Skeletal muscle satellite cell (primary cell): ENCODE results near the gene PAK4.

Experiments
- H3K27me3 ChIP-seq: 2 replicates; pipeline ENCODE4 v1.7.0; 2013; ENCODE audit warnings: low read length; ENCODE audit not compliant: control insufficient read depth, insufficient read depth
- H3K36me3 ChIP-seq: 2 replicates; pipeline ENCODE4 v1.7.0; 2013; ENCODE audit warnings: mild to moderate bottlenecking, control low read depth, low read length; ENCODE audit not compliant: insufficient read depth
- H3K4me1 ChIP-seq: 2 replicates; pipeline ENCODE4 v1.7.0; 2013; ENCODE audit warnings: low read length; ENCODE audit not compliant: control insufficient read depth, insufficient read depth
- H3K4me2 ChIP-seq: 2 replicates; pipeline ENCODE4 v1.7.0; 2013; ENCODE audit warnings: mild to moderate bottlenecking, low read length
- H3K4me3 ChIP-seq: 2 replicates; pipeline ENCODE4 v1.7.0; 2013; ENCODE audit warnings: low read length
- H3K9ac ChIP-seq: 2 replicates; pipeline ENCODE4 v1.7.0; 2013; ENCODE audit warnings: mild to moderate bottlenecking, low read depth, low read length, moderate library complexity
- H3K9me3 ChIP-seq: replicated peaks from 2 replicates; pipeline ENCODE4 v1.7.0; 2013; ENCODE audit warnings: mild to moderate bottlenecking, control low read depth, low read length

PAK4 gene

DNA sequence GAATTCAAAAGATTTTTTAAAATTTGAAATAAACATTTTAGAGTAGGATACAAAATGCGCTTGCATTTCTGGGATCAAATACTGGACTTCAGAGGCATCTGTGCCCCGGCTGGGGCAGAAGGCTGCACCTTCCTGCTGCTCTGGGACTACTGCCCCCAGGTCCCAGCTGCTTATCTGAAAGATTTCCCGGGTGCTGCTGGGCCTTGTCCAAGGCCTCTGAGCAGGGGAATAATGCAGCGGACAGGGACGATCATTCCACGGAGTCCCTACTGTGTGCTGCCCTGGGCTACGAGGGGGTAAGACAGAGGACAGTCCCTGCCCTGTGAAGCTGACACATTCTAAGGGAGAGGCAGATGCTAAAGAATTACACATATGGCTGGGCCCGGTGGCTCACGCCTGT is 38.0 kb downstream of the PAK4 start:
- peaks cover 16% of the 10 kb centered on the region for H3K4me1 ChIP-seq
- H3K4me3 ChIP-seq: no peak overlapping the region
- H3K27me3 ChIP-seq: no peaks in the 10 kb centered on the region
- H3K9ac ChIP-seq: no peak overlapping the region
- H3K9me3 ChIP-seq: no peaks in the 10 kb centered on the region
- no peak overlapping the region for H3K4me2 ChIP-seq
- H3K36me3 ChIP-seq: no peaks in the 10 kb centered on the region

DNA sequence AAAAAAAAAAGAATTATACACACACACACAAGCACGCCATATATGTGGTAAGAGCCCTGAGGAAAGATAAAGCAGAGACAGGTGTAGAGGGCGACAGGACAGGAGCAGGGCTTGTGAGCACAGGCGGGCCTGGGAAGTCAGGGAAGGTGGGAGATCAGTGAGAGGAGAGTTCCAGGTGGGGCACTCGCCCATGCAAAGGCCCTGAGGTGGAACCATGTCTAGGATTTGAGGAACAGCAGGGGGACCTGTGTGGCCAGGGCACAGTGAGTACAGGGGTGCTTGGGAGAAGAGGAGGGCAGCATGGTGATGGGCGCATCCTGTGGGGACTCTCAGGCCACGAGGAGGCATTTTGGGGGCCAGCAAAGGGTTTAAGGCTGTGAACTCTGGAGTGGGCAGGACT is 38.7 kb downstream of the PAK4 start:
- Histone ChIP-seq H3K4me2 (no peak overlapping the region), H3K9ac (no peak overlapping the region), H3K4me1 (peaks cover 16% of the 10 kb centered on the region), H3K36me3 (no peaks in the 10 kb centered on the region), H3K27me3 (no peaks in the 10 kb centered on the region), H3K4me3 (no peak overlapping the region), H3K9me3 (no peaks in the 10 kb centered on the region)

DNA sequence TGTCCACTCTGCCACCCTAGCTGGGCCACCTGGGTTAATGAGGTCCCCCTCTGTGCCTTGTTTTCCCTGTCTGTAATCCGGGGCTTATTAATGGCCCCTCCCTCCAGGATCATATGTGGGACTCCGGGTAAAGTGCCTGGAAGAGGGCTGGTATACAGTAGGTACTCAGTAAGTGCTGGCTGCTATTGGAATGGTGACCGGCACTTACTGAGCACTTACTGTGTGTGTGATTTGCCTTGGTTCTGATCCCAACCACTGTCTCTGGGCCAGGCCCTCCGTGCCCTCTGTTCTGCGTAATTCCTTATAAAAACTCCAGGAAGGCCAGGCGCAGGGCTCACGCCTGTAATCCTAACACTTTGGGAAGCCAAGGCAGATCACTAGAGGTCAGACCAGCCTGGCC is 40.3 kb downstream of the PAK4 start:
- H3K4me1 ChIP-seq: peaks cover 6% of the 10 kb centered on the region
- no peaks in the 10 kb centered on the region for H3K9me3 ChIP-seq
- H3K4me2 ChIP-seq: no peak overlapping the region
- no peaks in the 10 kb centered on the region for H3K27me3 ChIP-seq
- H3K9ac ChIP-seq: no peak overlapping the region
- H3K36me3 ChIP-seq: no peaks in the 10 kb centered on the region
- no peak overlapping the region for H3K4me3 ChIP-seq

DNA sequence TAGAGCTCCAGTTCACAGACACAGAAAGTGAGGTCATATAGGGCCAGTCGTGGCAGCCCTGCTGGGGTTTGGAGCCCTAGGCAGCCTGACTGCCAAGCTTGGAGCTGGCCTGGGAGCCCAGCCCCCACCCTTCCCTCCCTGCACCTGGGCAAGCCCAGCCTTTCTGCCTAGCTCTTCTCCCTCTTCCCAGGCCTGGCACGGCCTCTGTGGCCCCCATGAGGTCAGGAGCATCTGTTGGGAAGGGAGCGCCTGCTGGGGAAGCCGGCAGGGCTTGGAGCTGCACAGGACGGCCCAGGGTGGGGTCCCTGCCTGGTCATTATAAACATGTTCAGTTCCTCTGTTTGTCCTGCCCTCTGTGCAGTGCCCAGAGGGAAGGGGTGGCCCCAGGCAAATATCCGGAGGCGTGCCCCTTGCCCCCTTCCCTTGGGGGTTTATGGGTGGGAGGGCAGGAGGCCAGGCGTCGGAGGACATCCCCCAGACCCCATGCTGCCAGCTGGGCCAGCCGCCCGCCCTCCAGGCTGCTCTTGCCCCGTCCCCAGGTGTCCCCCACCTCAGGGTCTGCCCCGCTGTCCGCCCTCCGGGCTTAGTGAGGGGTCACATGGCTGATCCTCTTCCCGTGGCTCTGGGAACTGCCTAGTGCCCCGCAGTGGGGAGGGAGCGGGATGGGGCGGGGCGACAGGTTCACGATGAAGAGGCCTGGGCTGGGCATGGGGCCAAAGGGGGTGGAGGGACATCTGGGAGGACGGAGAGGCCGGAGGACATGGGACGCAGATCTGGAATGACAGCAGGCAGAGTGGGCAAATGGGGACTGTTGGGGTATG is 41.2 kb downstream of the PAK4 start:
- Histone ChIP-seq H3K4me2 (no peak overlapping the region), H3K4me3 (no peak overlapping the region), H3K9ac (no peak overlapping the region)

DNA sequence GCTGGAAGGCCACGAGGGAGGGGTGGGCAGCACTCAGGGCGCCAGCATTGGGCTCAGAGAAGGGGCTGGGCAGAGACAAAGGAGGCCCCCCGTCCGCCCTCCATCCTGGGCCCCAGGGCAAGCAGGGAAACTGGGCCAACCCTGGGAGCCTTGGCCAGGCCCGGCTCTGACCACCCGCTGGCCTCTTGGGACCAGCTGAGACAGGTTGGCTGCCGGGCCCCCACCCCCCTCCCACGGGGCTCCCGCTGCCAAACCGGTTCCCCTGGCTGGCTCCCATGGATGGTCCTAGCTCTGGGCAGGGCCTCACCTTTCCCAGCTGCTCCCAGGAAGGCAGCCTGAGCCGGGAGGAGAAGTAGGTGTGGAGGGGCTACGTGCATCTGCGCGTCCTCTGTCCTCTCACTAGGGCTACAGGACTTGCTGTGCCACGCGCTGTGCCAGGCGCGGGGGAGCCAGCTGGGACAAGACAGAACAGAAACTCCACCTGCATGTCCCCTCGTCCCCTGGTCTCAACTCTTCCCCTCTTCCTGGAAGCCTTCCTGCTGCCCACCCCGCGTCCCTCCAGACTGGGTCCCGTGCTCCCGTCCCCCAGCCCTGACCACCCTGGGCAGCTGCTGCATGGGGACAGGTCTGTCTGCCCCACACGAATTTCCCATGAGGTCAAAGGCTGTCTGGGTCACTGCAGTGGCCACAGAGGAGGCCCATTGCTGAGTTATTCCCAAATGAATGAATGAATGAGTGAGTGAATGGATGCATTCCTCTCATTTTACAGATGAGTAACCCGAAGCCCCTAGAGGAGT is 42.1 kb downstream of the PAK4 start:
- H3K4me3 ChIP-seq: no peak overlapping the region
- no peaks in the 10 kb centered on the region for H3K9me3 ChIP-seq
- no peaks in the 10 kb centered on the region for H3K36me3 ChIP-seq
- no peaks in the 10 kb centered on the region for H3K4me1 ChIP-seq
- H3K27me3 ChIP-seq: no peaks in the 10 kb centered on the region
- H3K9ac ChIP-seq: no peak overlapping the region
- no peak overlapping the region for H3K4me2 ChIP-seq

More for the DNA sequence above, 41.2 kb downstream of the PAK4 start:
- no peaks in the 10 kb centered on the region for H3K36me3 ChIP-seq
- H3K9me3 ChIP-seq: no peaks in the 10 kb centered on the region
- H3K27me3 ChIP-seq: no peaks in the 10 kb centered on the region
- H3K4me1 ChIP-seq: no peaks in the 10 kb centered on the region

DNA sequence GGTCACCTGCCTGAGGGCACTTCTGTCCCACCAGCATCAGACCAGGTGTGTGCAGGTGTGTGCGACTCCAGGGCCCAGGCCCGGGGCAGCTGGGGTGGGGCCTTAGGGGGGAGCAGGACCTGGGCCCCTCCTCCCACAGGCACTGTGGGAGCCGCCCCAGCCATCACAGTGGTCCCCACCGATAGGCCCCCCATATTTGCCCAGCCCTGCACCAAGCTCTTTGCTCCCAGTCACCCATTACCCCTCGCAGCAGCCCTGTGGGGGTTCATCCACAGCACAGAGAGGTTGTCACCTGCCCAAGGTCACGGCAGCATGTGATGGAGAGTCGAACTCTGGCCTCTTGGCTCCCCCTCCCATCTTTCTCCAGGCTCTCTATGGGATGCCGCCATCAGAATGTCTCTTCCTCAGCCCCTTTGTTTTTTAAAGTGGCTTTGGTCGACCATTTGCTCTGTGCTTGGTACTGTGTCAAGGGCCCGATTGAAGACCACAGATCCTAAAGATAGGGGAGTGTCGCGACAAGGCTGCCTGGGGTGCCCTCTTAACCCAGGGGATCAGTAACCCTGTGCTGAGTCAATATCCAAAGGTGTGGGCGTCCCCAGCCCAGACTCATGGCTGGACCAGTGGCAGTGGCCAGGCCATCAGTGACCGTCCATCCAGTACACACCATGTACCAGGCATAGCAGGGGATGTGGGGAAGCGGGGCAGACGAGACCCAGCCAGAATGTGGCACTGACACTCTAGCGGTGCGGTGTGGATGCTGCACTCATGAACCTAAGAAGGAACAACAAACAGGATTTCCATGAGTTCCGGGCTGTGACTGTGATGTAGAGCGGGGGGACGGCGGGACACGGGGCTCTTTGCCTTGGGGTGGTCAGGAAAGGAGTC is 42.9 kb downstream of the PAK4 start:
- Histone ChIP-seq H3K9me3 (no peaks in the 10 kb centered on the region), H3K9ac (no peak overlapping the region), H3K36me3 (no peaks in the 10 kb centered on the region), H3K27me3 (no peaks in the 10 kb centered on the region), H3K4me1 (no peaks in the 10 kb centered on the region), H3K4me2 (no peak overlapping the region), H3K4me3 (no peak overlapping the region)

DNA sequence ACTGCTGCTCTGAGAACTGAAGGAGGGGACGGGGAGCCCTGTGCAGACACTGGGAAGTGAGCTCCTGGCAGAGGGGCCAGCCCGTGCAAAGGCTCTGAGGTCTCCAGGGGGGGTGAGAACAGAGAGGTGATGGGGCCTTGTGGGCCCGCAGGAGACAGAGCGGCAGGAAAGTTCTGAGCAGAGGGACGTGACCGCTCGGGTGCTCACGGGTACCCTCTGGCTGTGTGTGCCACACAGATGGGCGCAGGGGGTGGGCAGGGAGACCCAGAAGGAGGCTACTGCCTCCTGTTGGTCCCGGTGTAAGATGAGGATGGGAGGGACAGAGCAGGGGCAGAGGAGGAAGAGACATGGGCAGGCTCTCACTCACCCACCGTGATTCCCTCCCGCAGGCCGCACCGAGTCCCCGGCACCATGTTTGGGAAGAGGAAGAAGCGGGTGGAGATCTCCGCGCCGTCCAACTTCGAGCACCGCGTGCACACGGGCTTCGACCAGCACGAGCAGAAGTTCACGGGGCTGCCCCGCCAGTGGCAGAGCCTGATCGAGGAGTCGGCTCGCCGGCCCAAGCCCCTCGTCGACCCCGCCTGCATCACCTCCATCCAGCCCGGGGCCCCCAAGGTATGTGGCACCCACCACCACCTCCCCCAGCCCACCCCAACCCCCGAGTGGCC is 43.7 kb downstream of the PAK4 start:
- Histone ChIP-seq H3K9me3 (no peaks in the 10 kb centered on the region), H3K27me3 (no peaks in the 10 kb centered on the region), H3K4me1 (no peaks in the 10 kb centered on the region), H3K4me2 (no peak overlapping the region), H3K36me3 (no peaks in the 10 kb centered on the region), H3K9ac (no peak overlapping the region), H3K4me3 (no peak overlapping the region)

DNA sequence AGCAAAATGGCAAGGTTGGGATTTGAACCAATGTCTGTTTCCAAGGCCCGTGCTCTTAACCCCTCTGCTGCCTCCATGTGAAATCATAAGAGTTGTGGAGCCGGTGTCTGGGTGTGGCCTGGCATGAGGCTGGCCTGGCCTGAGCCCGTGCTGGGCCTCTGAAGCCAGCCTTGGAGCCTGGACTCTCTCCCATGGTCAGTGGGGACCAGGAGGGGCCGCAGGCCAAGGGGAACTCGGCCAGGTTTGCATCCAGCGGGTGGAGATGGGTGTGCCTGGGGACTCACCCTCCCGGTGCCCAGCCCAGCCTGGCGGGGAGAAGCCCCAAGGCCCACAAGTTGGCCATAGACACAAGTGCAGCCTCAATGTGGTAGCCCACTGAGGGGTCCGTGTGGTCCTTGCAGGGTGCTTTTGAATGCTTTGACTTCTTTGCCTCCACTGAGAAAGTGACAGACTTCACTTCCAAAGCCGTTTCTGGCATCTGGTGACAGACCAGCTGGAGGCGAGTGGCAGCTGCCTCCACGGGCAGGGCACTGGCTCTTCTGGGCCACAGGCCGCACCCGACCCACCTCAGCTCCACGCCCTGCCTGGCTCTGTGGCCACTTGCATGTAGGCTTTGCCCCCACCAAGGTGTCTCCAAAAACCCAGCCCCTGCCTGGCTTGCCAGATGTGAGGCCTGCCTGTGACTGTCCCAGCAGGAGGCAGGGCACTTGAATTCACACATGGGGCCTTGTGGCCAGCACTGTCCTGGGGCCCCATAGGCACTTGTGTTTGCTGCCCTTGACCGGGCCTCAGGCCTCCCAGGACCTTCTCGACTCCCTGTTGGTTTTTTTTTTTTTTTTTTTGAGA is 45.0 kb downstream of the PAK4 start:
- Histone ChIP-seq H3K9ac (no peak overlapping the region), H3K36me3 (peaks cover 6% of the 10 kb centered on the region), H3K4me3 (no peak overlapping the region), H3K4me2 (no peak overlapping the region), H3K27me3 (no peaks in the 10 kb centered on the region), H3K4me1 (no peaks in the 10 kb centered on the region), H3K9me3 (no peaks in the 10 kb centered on the region)

DNA sequence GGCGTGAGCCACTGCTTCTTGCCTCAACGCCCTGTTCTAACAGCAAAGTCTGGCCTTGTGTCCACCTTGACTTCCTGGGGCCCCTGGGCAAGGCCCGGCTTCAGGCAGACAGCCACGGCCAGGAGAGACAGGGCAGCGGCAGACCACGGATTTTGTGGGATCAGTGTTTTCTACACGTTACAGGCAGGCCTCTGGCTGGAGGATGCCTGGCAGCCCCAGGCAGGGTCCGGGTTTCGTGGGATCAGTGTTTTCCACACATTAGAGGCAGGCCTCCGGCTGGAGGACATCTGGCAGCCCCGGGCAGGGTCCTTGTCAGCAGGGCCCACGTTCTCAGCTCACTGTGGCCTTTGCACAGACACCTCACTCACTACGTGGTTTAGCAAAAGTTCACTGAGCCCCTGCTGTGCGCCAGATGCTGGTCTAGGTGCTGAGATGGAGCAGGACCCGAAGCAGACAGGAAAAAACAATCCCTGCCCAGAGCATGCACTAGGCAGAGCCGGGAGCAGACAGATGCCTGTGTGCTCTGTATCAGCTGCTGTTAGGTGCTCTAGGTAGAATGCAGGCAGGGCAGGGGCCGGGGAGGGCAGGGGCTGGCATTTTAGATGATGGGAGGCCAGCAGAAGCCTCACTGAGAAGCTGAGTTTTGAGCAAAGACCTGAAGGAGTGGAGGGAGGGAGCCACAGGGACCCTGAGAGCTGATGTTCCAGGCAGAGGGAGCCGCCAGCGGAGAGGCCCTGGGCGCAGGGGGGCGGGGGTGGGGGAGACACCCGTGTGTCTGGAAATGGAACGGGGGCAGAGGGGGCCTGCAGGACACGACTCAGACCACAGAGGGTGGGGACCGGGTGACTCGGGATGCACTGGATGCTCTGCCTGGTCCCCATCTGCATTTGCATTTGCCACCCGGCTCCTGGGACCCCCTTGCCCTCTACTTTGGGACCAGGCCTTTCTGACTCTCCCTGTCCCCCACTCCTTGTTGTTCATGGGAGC is 46.2 kb downstream of the PAK4 start:
- Histone ChIP-seq H3K4me1 (no peaks in the 10 kb centered on the region), H3K9me3 (no peaks in the 10 kb centered on the region), H3K27me3 (no peaks in the 10 kb centered on the region), H3K9ac (no peak overlapping the region), H3K4me2 (no peak overlapping the region), H3K4me3 (no peak overlapping the region), H3K36me3 (peaks cover 13% of the 10 kb centered on the region)
